Activated T-cell treated with anti-CD3 and anti-CD28 coated beads, Interleukin-2, amount 50 U/mL, for 4 hours (primary cell): ENCODE results near the gene PITPNB. TPM values are rescaled to one million over a fixed set of nuclear protein-coding genes. Genes with fewer than 3 reads are reported as not detected.

Experiments
- ATAC-seq, 2 donors: fragments of 200-7000 bp; cut with Tn5 transposase; one replicate each; pipeline ENCODE4 v1.10.0; 2021
- DNase-seq: peaks from one replicate; pipeline ENCODE4 v3.0.0-alpha.2; 2020
- H3K27me3 Mint-ChIP-seq: one replicate; pipeline ENCODE4 v1.8.0; 2021; ENCODE audit warnings: low read depth, mixed read lengths
- H3K36me3 Mint-ChIP-seq: one replicate; pipeline ENCODE4 v1.8.0; 2022; ENCODE audit warnings: mixed read lengths; ENCODE audit not compliant: insufficient read depth
- H3K4me1 Mint-ChIP-seq: one replicate; pipeline ENCODE4 v1.8.0; 2021; ENCODE audit warnings: low read depth, mixed read lengths
- H3K4me3 Mint-ChIP-seq: one replicate; pipeline ENCODE4 v1.8.0; 2021; ENCODE audit warnings: mild to moderate bottlenecking, moderate library complexity, mixed read lengths
- H3K9me3 Mint-ChIP-seq: one replicate; pipeline ENCODE4 v1.8.0; 2021; ENCODE audit warnings: mixed read lengths
- total RNA-seq, 3 donors: library from RNA; stranded (reverse); gene quantifications; one replicate each; pipeline ENCODE4 v1.2.1, GENCODE V29; 2021

PITPNB gene
- total RNA-seq, 3 donors from 2014 or later, result 134 to 151 (median 149) TPM

- H3K36me3 Mint-ChIP-seq, result peaks cover 40% of the 10 kb centered on the region
- H3K27me3 Mint-ChIP-seq, result no peaks in the 10 kb centered on the region
- peaks cover 42% of the 10 kb centered on the region for H3K4me1 Mint-ChIP-seq
- no peak overlapping the region for H3K4me3 Mint-ChIP-seq
- no peak for DNase-seq
- H3K9me3 Mint-ChIP-seq, result no peaks in the 10 kb centered on the region
- ATAC-seq, result no peak
Measured at GRCh38 chr22:27866135-27867084, 52.6 kb downstream of the PITPNB start.

- ATAC-seq, result no peak
- no peak for DNase-seq
- no peak overlapping the region for H3K4me3 Mint-ChIP-seq
- H3K9me3 Mint-ChIP-seq, result no peaks in the 10 kb centered on the region
- no peaks in the 10 kb centered on the region for H3K27me3 Mint-ChIP-seq
- H3K36me3 Mint-ChIP-seq, result peaks cover 34% of the 10 kb centered on the region
- H3K4me1 Mint-ChIP-seq, result peaks cover 42% of the 10 kb centered on the region
Measured at GRCh38 chr22:27865496-27865895, 53.6 kb downstream of the PITPNB start.

DNA sequence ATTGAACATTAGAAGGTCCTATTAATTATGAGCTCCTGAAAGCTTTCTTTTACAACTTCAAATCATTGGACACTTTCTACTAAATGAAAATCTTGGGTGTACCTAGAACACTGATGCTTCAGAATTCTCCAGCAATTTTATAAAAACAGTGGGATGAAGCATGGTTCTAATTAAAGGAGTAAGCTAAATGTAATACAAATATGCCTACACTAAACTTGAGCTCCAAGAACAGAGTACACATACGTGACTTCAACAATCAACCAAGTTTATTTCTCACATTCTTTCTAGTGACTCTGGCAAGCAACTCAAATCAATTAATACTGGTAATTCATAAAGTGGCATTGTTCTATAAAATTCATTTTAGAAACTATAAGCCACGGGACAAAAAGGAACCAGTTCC lies 55.5 kb downstream of the PITPNB start:
- Mint-ChIP-seq H3K9me3 (no peaks in the 10 kb centered on the region), H3K27me3 (no peaks in the 10 kb centered on the region), H3K4me1 (peaks cover 32% of the 10 kb centered on the region), H3K36me3 (peaks cover 40% of the 10 kb centered on the region), H3K4me3 (no peak overlapping the region)
- no peak for DNase-seq
- ATAC-seq, result no peak

DNA sequence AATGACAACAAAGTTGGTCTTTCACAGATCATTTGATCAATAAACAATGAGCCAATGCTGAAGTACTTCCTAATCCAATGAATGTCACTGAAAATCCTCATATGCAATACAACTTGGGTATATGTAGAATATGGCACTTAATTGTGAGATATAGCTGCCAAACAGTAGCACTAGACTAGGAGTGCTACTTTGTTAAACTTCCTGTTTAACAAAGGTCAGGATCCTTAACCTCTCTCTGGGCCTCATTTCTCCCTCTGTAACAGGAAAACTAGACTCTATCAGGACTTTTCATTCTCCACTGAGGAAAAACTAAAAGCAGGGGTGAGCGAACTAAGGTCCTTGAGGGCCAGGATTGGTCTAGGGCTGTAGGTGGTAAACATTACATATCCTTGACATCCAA lies 56.1 kb downstream of the PITPNB start:
- Mint-ChIP-seq H3K9me3 (no peaks in the 10 kb centered on the region), H3K27me3 (no peaks in the 10 kb centered on the region), H3K4me1 (peaks cover 26% of the 10 kb centered on the region), H3K36me3 (peaks cover 38% of the 10 kb centered on the region), H3K4me3 (no peak overlapping the region)
- no peak for ATAC-seq
- no peak for DNase-seq

- no peaks in the 10 kb centered on the region for H3K27me3 Mint-ChIP-seq
- H3K9me3 Mint-ChIP-seq, result no peaks in the 10 kb centered on the region
- peaks cover 36% of the 10 kb centered on the region for H3K36me3 Mint-ChIP-seq
- peaks cover 2% of the 10 kb centered on the region for H3K4me1 Mint-ChIP-seq
- DNase-seq (no peak), ATAC-seq (no peak)
- H3K4me3 Mint-ChIP-seq, result no peak overlapping the region
Measured at GRCh38 chr22:27859336-27859735, 59.7 kb downstream of the PITPNB start.

DNA sequence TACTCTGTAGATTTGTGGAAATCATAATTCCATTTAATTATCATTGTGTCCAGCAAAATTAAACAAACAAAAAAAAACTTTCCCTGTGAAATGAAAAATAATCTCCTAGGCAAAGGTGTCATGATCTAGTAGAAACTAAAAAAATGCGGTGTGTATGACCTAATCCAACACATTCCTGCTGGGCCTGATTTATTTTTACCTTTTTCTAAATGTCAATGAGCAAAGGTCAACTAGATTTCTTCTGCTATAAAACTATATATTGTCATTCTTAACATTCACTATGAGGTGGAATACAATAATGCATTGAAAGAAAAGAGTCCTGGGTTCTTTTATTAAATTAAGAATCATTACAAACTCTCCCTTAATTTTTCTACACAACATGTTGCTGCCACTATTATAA lies 60.4 kb downstream of the PITPNB start:
- Mint-ChIP-seq H3K4me1 (peaks cover 2% of the 10 kb centered on the region), H3K9me3 (no peaks in the 10 kb centered on the region), H3K4me3 (no peak overlapping the region), H3K27me3 (no peaks in the 10 kb centered on the region), H3K36me3 (peaks cover 42% of the 10 kb centered on the region)
- DNase-seq (no peak), ATAC-seq (no peak)

DNA sequence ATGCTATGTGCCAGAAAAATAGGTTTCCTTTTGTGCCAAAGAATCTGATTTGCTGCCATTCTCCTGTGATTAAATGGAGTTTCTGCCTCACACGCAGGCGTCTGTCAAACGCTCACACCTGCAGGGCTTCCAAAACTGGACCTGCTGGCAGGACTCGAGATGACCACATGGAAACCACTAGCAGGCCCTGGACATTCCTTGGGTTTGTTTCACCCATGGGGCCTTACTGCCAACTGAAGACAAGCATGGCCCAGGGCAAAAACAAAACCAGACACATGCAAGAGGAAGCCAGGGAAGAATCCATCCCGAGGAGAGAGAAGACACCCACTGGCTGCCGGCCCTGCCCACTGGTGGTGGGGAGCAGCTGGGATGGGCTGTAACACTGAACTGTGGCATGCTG lies 61.6 kb downstream of the PITPNB start:
- Mint-ChIP-seq H3K4me1 (peaks cover 2% of the 10 kb centered on the region), H3K9me3 (no peaks in the 10 kb centered on the region), H3K4me3 (no peak overlapping the region), H3K36me3 (peaks cover 51% of the 10 kb centered on the region), H3K27me3 (no peaks in the 10 kb centered on the region)
- ATAC-seq, result no peak
- no peak for DNase-seq

- DNase-seq (no peak), ATAC-seq (no peak)
- H3K4me1 Mint-ChIP-seq, result no peaks in the 10 kb centered on the region
- H3K36me3 Mint-ChIP-seq, result peaks cover 54% of the 10 kb centered on the region
- H3K27me3 Mint-ChIP-seq, result no peaks in the 10 kb centered on the region
- H3K4me3 Mint-ChIP-seq, result no peak overlapping the region
- H3K9me3 Mint-ChIP-seq, result no peaks in the 10 kb centered on the region
Measured at GRCh38 chr22:27856386-27856785, 62.7 kb downstream of the PITPNB start.

DNA sequence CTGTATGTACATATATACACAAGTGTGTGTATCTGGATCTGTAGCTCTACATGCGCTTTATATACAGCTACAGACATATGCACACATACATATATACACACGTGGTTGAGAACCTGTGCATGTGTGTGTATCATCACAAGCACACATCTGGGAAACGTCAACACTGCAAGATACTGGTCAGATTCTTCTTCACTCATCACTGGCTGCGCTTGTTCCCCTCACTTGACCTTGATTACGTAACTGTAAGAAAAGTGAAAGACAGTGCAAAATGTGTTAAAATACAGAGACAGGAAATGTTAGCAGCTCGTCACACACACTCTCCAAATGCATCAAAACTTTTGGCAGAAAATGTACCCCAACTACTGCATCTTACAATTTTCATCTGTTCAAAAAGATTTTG lies 65.6 kb downstream of the PITPNB start:
- no peak overlapping the region for H3K4me3 Mint-ChIP-seq
- peaks cover 52% of the 10 kb centered on the region for H3K36me3 Mint-ChIP-seq
- ATAC-seq (no peak), DNase-seq (no peak)
- no peaks in the 10 kb centered on the region for H3K9me3 Mint-ChIP-seq
- H3K4me1 Mint-ChIP-seq, result no peaks in the 10 kb centered on the region
- H3K27me3 Mint-ChIP-seq, result no peaks in the 10 kb centered on the region

DNA sequence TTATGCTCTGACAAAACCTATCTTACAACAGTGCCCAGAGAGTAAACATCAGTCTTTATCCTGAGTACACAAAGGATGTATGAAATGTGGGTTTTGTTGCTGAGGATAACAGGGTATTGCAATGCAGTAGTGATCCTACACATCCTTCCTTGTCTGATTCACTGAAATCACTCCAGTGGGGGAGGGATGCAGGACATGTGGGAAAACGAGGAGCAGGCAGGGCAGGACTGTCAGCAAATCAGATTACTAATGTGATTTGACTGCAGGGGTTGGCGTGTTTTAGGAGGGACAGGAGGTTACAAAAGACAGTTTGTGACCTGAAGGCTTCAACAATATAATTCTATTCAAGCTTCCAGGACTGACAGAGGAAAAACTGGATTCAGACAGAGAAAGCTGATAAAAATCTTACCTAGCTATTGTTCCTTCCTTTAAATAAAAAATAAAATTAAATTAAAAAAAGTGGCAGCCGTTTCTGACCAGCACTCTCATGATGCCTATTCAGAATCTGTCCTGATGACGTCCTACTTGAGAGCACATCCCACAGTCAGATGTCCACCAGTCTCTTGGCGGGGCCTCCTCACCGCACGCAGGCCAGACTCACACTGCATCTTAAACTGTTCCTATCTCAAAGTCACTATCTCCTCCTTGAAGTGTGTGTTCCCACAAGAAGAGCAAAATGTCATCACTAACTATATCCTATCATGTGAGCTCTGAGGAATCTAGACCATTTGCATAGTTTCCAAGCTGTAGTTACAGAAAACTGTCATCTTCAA lies 66.9 kb downstream of the PITPNB start:
- Mint-ChIP-seq H3K36me3 (peaks cover 52% of the 10 kb centered on the region), H3K4me3 (no peak overlapping the region), H3K9me3 (no peaks in the 10 kb centered on the region), H3K4me1 (no peaks in the 10 kb centered on the region), H3K27me3 (no peaks in the 10 kb centered on the region)
- DNase-seq (no peak), ATAC-seq (no peak)

- Mint-ChIP-seq H3K4me3 (no peak overlapping the region), H3K9me3 (no peaks in the 10 kb centered on the region)
- no peak for ATAC-seq
Measured at GRCh38 chr22:27850000-27850521, 69.0 kb downstream of the PITPNB start.

DNA sequence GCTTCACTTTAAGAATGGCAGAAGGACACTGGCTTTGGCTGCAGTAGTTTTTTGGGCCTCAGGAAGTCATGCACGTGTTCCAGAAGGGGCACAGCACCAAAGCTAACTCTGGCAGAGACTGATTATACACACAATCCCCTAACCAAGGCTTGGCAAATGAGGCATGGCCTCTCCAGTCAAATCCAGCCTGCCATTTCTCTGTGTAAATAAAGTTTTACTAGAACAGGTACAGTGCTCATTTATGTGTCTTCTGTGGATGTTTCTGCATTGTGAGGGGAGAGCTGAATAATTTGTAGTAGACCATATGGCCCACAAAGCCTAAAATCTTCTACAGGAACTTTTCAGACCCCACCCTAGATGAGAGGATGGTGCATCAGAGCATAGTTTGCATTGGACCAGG lies 71.1 kb downstream of the PITPNB start:
- Mint-ChIP-seq H3K27me3 (no peaks in the 10 kb centered on the region), H3K4me1 (no peaks in the 10 kb centered on the region), H3K9me3 (no peaks in the 10 kb centered on the region), H3K36me3 (peaks cover 42% of the 10 kb centered on the region), H3K4me3 (no peak overlapping the region)
- ATAC-seq (no peak), DNase-seq (no peak)

More at GRCh38 chr22:27850000-27850521, 69.0 kb downstream of the PITPNB start:
- Mint-ChIP-seq H3K36me3 (peaks cover 50% of the 10 kb centered on the region), H3K4me1 (no peaks in the 10 kb centered on the region), H3K27me3 (no peaks in the 10 kb centered on the region)
- no peak for DNase-seq

- H3K4me3 Mint-ChIP-seq, result no peak overlapping the region
- no peaks in the 10 kb centered on the region for H3K9me3 Mint-ChIP-seq
- no peaks in the 10 kb centered on the region for H3K4me1 Mint-ChIP-seq
- ATAC-seq (no peak), DNase-seq (no peak)
- no peaks in the 10 kb centered on the region for H3K27me3 Mint-ChIP-seq
- H3K36me3 Mint-ChIP-seq, result peaks cover 36% of the 10 kb centered on the region
Measured at GRCh38 chr22:27846910-27847309, 72.1 kb downstream of the PITPNB start.

GRCh38 chr22:27846248-27846757 lies 72.8 kb downstream of the PITPNB start:
- H3K9me3 Mint-ChIP-seq, result no peaks in the 10 kb centered on the region
- H3K36me3 Mint-ChIP-seq, result peaks cover 38% of the 10 kb centered on the region
- H3K27me3 Mint-ChIP-seq, result no peaks in the 10 kb centered on the region
- H3K4me3 Mint-ChIP-seq, result no peak overlapping the region
- no peak for ATAC-seq
- DNase-seq, result no peak
- no peaks in the 10 kb centered on the region for H3K4me1 Mint-ChIP-seq
